Lower leg skin (tissue), 3 donors: ENCODE data around the gene SRRM3.
A peak's percentile ranks its signal among the peaks of the same experiment; 100 is the strongest.

ENCODE experiments used
- POLR2A ChIP-seq, 2 donors: fragments of 450-650 bp; IDR thresholded peaks; one replicate each; pipeline ENCODE4 v1.6.1; 2016 to 2017; ENCODE audit warnings: antibody characterized with exemption in 2 of 2, mild to moderate bottlenecking in 1 of 2, moderate library complexity in 1 of 2
- TF ChIP-seq, protein P1 (sequence below), 3 donors: fragments of 450-650 bp; IDR thresholded peaks; one replicate each; pipeline ENCODE4 v1.5.1; 2016; ENCODE audit warnings: antibody characterized with exemption in 3 of 3, mild to moderate bottlenecking in 3 of 3, moderate library complexity in 2 of 3

GRCh38 chr7:76314042-76314721 lies 112.5 kb downstream of the SRRM3 start:
- TF ChIP-seq, protein P1, sequence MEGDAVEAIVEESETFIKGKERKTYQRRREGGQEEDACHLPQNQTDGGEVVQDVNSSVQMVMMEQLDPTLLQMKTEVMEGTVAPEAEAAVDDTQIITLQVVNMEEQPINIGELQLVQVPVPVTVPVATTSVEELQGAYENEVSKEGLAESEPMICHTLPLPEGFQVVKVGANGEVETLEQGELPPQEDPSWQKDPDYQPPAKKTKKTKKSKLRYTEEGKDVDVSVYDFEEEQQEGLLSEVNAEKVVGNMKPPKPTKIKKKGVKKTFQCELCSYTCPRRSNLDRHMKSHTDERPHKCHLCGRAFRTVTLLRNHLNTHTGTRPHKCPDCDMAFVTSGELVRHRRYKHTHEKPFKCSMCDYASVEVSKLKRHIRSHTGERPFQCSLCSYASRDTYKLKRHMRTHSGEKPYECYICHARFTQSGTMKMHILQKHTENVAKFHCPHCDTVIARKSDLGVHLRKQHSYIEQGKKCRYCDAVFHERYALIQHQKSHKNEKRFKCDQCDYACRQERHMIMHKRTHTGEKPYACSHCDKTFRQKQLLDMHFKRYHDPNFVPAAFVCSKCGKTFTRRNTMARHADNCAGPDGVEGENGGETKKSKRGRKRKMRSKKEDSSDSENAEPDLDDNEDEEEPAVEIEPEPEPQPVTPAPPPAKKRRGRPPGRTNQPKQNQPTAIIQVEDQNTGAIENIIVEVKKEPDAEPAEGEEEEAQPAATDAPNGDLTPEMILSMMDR (IDR thresholded peaks at IDR 0.05), result peak in 2 of 3 donors; percentile 95 to 99
- TF ChIP-seq POLR2A (IDR thresholded peaks at IDR 0.05), result no peak
